ENCODE results near the gene TTF2.

The TTF2 gene

GRCh38 chr1:117128323-117129079 lies 68.4 kb downstream of the TTF2 start:
- WGBS, 2 experiments: 55 to 70% methylated on average over 3 to 5 of the region's 5 CpGs
- H3K27ac ChIP-seq (ENCODE audit: insufficient read depth, low read depth, low read length, poor library complexity, severe bottlenecking): no peak overlapping the region

GRCh38 chr1:117130526-117130925 lies 70.4 kb downstream of the TTF2 start:
- WGBS, 2 experiments: 83 to 99% methylated on average over 1 to 4 of the region's 4 CpGs
- Histone ChIP-seq H3K4me3 (ENCODE audit: insufficient read depth, low read depth, low read length) (no peak overlapping the region), H3K4me1 (ENCODE audit: control insufficient read depth, insufficient read depth, low read length) (peaks cover 17% of the 10 kb centered on the region), H3K27ac (ENCODE audit: insufficient read depth, low read depth, low read length, poor library complexity, severe bottlenecking) (no peak overlapping the region), H3K36me3 (ENCODE audit: control insufficient read depth, insufficient read depth, low read length) (no peaks in the 10 kb centered on the region), H3K27me3 (ENCODE audit: control insufficient read depth, insufficient read depth, low read length, poor library complexity, severe bottlenecking) (no peaks in the 10 kb centered on the region), H3K9me3 (ENCODE audit: control insufficient read depth, low read length) (no peaks in the 10 kb centered on the region)

More at GRCh38 chr1:117128323-117129079, 68.4 kb downstream of the TTF2 start:
- Histone ChIP-seq H3K4me1 (ENCODE audit: control insufficient read depth, insufficient read depth, low read length) (peaks cover 9% of the 10 kb centered on the region), H3K4me3 (ENCODE audit: insufficient read depth, low read depth, low read length) (no peak overlapping the region), H3K27me3 (ENCODE audit: control insufficient read depth, insufficient read depth, low read length, poor library complexity, severe bottlenecking) (no peaks in the 10 kb centered on the region), H3K9me3 (ENCODE audit: control insufficient read depth, low read length) (no peaks in the 10 kb centered on the region), H3K36me3 (ENCODE audit: control insufficient read depth, insufficient read depth, low read length) (no peaks in the 10 kb centered on the region)

GRCh38 chr1:117135329-117135728 lies 75.2 kb downstream of the TTF2 start:
- WGBS, 2 experiments: 0 to 9% methylated on average over 1 of the region's 2 CpGs
- peak overlapping the region; percentile 48 for H3K27ac ChIP-seq (ENCODE audit: insufficient read depth, low read depth, low read length, poor library complexity, severe bottlenecking)
- no peaks in the 10 kb centered on the region for H3K9me3 ChIP-seq (ENCODE audit: control insufficient read depth, low read length)
- H3K4me3 ChIP-seq (ENCODE audit: insufficient read depth, low read depth, low read length): no peak overlapping the region
- no peaks in the 10 kb centered on the region for H3K27me3 ChIP-seq (ENCODE audit: control insufficient read depth, insufficient read depth, low read length, poor library complexity, severe bottlenecking)
- peaks cover 10% of the 10 kb centered on the region for H3K4me1 ChIP-seq (ENCODE audit: control insufficient read depth, insufficient read depth, low read length)
- H3K36me3 ChIP-seq (ENCODE audit: control insufficient read depth, insufficient read depth, low read length): no peaks in the 10 kb centered on the region

- H3K36me3 ChIP-seq (ENCODE audit: control insufficient read depth, insufficient read depth, low read length): no peaks in the 10 kb centered on the region
- no peak overlapping the region for H3K4me3 ChIP-seq (ENCODE audit: insufficient read depth, low read depth, low read length)
- WGBS, 2 experiments: 4 to 19% methylated on average over 2 of the region's 2 CpGs
- H3K27ac ChIP-seq (ENCODE audit: insufficient read depth, low read depth, low read length, poor library complexity, severe bottlenecking): no peak overlapping the region
- peaks cover 10% of the 10 kb centered on the region for H3K4me1 ChIP-seq (ENCODE audit: control insufficient read depth, insufficient read depth, low read length)
- H3K27me3 ChIP-seq (ENCODE audit: control insufficient read depth, insufficient read depth, low read length, poor library complexity, severe bottlenecking): no peaks in the 10 kb centered on the region
- H3K9me3 ChIP-seq (ENCODE audit: control insufficient read depth, low read length): no peaks in the 10 kb centered on the region
Measured at GRCh38 chr1:117136749-117137148, 76.6 kb downstream of the TTF2 start.

- H3K9me3 ChIP-seq (ENCODE audit: control insufficient read depth, low read length): no peaks in the 10 kb centered on the region
- no peak overlapping the region for H3K4me3 ChIP-seq (ENCODE audit: insufficient read depth, low read depth, low read length)
- 58 to 62% methylated on average over 3 of the region's 3 CpGs for WGBS, 2 experiments
- H3K4me1 ChIP-seq (ENCODE audit: control insufficient read depth, insufficient read depth, low read length): peaks cover 10% of the 10 kb centered on the region
- H3K27me3 ChIP-seq (ENCODE audit: control insufficient read depth, insufficient read depth, low read length, poor library complexity, severe bottlenecking): no peaks in the 10 kb centered on the region
- no peak overlapping the region for H3K27ac ChIP-seq (ENCODE audit: insufficient read depth, low read depth, low read length, poor library complexity, severe bottlenecking)
- H3K36me3 ChIP-seq (ENCODE audit: control insufficient read depth, insufficient read depth, low read length): no peaks in the 10 kb centered on the region
Measured at GRCh38 chr1:117137281-117137855, 77.2 kb downstream of the TTF2 start.

GRCh38 chr1:117138106-117138505 lies 78.0 kb downstream of the TTF2 start:
- Histone ChIP-seq H3K36me3 (ENCODE audit: control insufficient read depth, insufficient read depth, low read length) (no peaks in the 10 kb centered on the region), H3K4me3 (ENCODE audit: insufficient read depth, low read depth, low read length) (no peak overlapping the region), H3K4me1 (ENCODE audit: control insufficient read depth, insufficient read depth, low read length) (peaks cover 10% of the 10 kb centered on the region), H3K27ac (ENCODE audit: insufficient read depth, low read depth, low read length, poor library complexity, severe bottlenecking) (no peak overlapping the region), H3K9me3 (ENCODE audit: control insufficient read depth, low read length) (no peaks in the 10 kb centered on the region), H3K27me3 (ENCODE audit: control insufficient read depth, insufficient read depth, low read length, poor library complexity, severe bottlenecking) (no peaks in the 10 kb centered on the region)
- WGBS, 2 experiments: 91 to 93% methylated on average over 3 of the region's 3 CpGs

- Histone ChIP-seq H3K9me3 (ENCODE audit: control insufficient read depth, low read length) (no peaks in the 10 kb centered on the region), H3K4me1 (ENCODE audit: control insufficient read depth, insufficient read depth, low read length) (peaks cover 10% of the 10 kb centered on the region), H3K36me3 (ENCODE audit: control insufficient read depth, insufficient read depth, low read length) (no peaks in the 10 kb centered on the region), H3K4me3 (ENCODE audit: insufficient read depth, low read depth, low read length) (no peak overlapping the region), H3K27me3 (ENCODE audit: control insufficient read depth, insufficient read depth, low read length, poor library complexity, severe bottlenecking) (no peaks in the 10 kb centered on the region), H3K27ac (ENCODE audit: insufficient read depth, low read depth, low read length, poor library complexity, severe bottlenecking) (no peak overlapping the region)
- 92 to 93% methylated on average over 1 of the region's 1 CpG for WGBS, 2 experiments
Measured at GRCh38 chr1:117138561-117138960, 78.4 kb downstream of the TTF2 start.

GRCh38 chr1:117142200-117142599 lies 82.1 kb downstream of the TTF2 start:
- WGBS, 2 experiments: 90 to 97% methylated on average over 2 of the region's 2 CpGs
- Histone ChIP-seq H3K4me1 (ENCODE audit: control insufficient read depth, insufficient read depth, low read length) (peaks cover 11% of the 10 kb centered on the region), H3K4me3 (ENCODE audit: insufficient read depth, low read depth, low read length) (no peak overlapping the region), H3K9me3 (ENCODE audit: control insufficient read depth, low read length) (no peaks in the 10 kb centered on the region), H3K27me3 (ENCODE audit: control insufficient read depth, insufficient read depth, low read length, poor library complexity, severe bottlenecking) (no peaks in the 10 kb centered on the region), H3K27ac (ENCODE audit: insufficient read depth, low read depth, low read length, poor library complexity, severe bottlenecking) (no peak overlapping the region), H3K36me3 (ENCODE audit: control insufficient read depth, insufficient read depth, low read length) (no peaks in the 10 kb centered on the region)

GRCh38 chr1:117143172-117143571 lies 83.0 kb downstream of the TTF2 start:
- peaks cover 20% of the 10 kb centered on the region for H3K4me1 ChIP-seq (ENCODE audit: control insufficient read depth, insufficient read depth, low read length)
- no peaks in the 10 kb centered on the region for H3K36me3 ChIP-seq (ENCODE audit: control insufficient read depth, insufficient read depth, low read length)
- no peaks in the 10 kb centered on the region for H3K27me3 ChIP-seq (ENCODE audit: control insufficient read depth, insufficient read depth, low read length, poor library complexity, severe bottlenecking)
- H3K27ac ChIP-seq (ENCODE audit: insufficient read depth, low read depth, low read length, poor library complexity, severe bottlenecking): no peak overlapping the region
- H3K4me3 ChIP-seq (ENCODE audit: insufficient read depth, low read depth, low read length): no peak overlapping the region
- no peaks in the 10 kb centered on the region for H3K9me3 ChIP-seq (ENCODE audit: control insufficient read depth, low read length)

- Histone ChIP-seq H3K4me1 (ENCODE audit: control insufficient read depth, insufficient read depth, low read length) (peaks cover 21% of the 10 kb centered on the region), H3K36me3 (ENCODE audit: control insufficient read depth, insufficient read depth, low read length) (no peaks in the 10 kb centered on the region), H3K4me3 (ENCODE audit: insufficient read depth, low read depth, low read length) (no peak overlapping the region), H3K27me3 (ENCODE audit: control insufficient read depth, insufficient read depth, low read length, poor library complexity, severe bottlenecking) (no peaks in the 10 kb centered on the region), H3K9me3 (ENCODE audit: control insufficient read depth, low read length) (no peaks in the 10 kb centered on the region), H3K27ac (ENCODE audit: insufficient read depth, low read depth, low read length, poor library complexity, severe bottlenecking) (no peak overlapping the region)
- WGBS, 2 experiments: 90 to 92% methylated on average over 3 of the region's 3 CpGs
Measured at GRCh38 chr1:117143871-117144270, 83.7 kb downstream of the TTF2 start.
